Upper lobe of left lung (tissue), 6 donors: ENCODE measurements around the gene CHMP6. TPM values are rescaled to one million over a fixed set of nuclear protein-coding genes. Genes with fewer than 3 reads are reported as not detected.
A peak's percentile ranks its signal among the peaks of the same experiment; 100 is the strongest.

Source experiments
- ATAC-seq, 2 donors: fragments of 200-7000 bp; cut with Tn5 transposase; one replicate each; pipeline ENCODE4 v1.9.1; 2022; ENCODE audit warnings: mild to moderate bottlenecking in 2 of 2, moderate library complexity in 2 of 2; ENCODE audit not compliant: low FRiP score in 2 of 2
- DNase-seq, 2 donors: peaks; one replicate each; pipeline ENCODE4 v3.0.0-alpha.2; 2019 to 2020
- H3K27ac ChIP-seq, 4 donors: fragments of 200-600 bp; sonication (generic); one replicate each; pipeline ENCODE4 v1.5.1; 2016 to 2019
- H3K27me3 ChIP-seq, 4 donors: fragments of 200-600 bp; sonication (generic); one replicate each; pipeline ENCODE4 v1.5.1; 2017 to 2019
- H3K36me3 ChIP-seq, 4 donors: fragments of 200-600 bp; sonication (generic); one replicate each; pipeline ENCODE4 v1.5.1; 2016 to 2019
- H3K4me1 ChIP-seq, 4 donors: fragments of 200-600 bp; sonication (generic); one replicate each; pipeline ENCODE4 v1.5.1; 2018 to 2019
- H3K4me3 ChIP-seq, 4 donors: fragments of 200-600 bp; sonication (generic); one replicate each; pipeline ENCODE4 v1.5.1; 2017 to 2019; ENCODE audit warnings: mild to moderate bottlenecking in 2 of 4, moderate library complexity in 1 of 4
- H3K9me3 ChIP-seq, 4 donors: fragments of 200-600 bp; sonication (generic); one replicate each; pipeline ENCODE4 v1.5.1; 2018 to 2019
- EP300 ChIP-seq, 4 donors: sonication (generic); formaldehyde crosslinking; IDR thresholded peaks; one replicate each; pipeline ENCODE4 v1.5.1; 2017; ENCODE audit warnings: antibody characterized with exemption in 4 of 4, control low read depth in 2 of 4
- POLR2A ChIP-seq, 4 donors: fragments of 450-650 bp; IDR thresholded peaks; one replicate each; pipeline ENCODE4 v1.5.1; 2016 to 2017; ENCODE audit warnings: antibody characterized with exemption in 4 of 4, mild to moderate bottlenecking in 2 of 4
- POLR2AphosphoS5 ChIP-seq, 2 donors: sonication (generic); formaldehyde crosslinking; IDR thresholded peaks; one replicate each; pipeline ENCODE4 v1.5.1; 2017; ENCODE audit warnings: antibody characterized with exemption in 2 of 2
- WGBS, 2 donors: methylation state at CpG; one replicate each; pipeline ENCODE4 v1.1.5; 2017 to 2018; 5-methylcytosine and 5-hydroxymethylcytosine counted together
- total RNA-seq, 6 donors: library from RNA; depleted of rRNA in 4 of 6; stranded (reverse); fragments of >200 nt in 4 of 6; gene quantifications; one replicate each; pipeline versions ENCODE4 v1.1.0 to v1.2.1, GENCODE V29; 2016 to 2021
- TF ChIP-seq, protein P1 (sequence below), 6 experiments: fragments of 450-650 bp in 4 of 6; fragments of 200-600 bp in 2 of 6; sonication (generic) in 2 of 6; IDR thresholded peaks; one replicate each; pipeline ENCODE4 v1.5.1; 2016 to 2019; ENCODE audit warnings: antibody characterized with exemption in 6 of 6
- donor health status: DM: no; HTN: no; CAD: no; lungs with moderate emphysema.
- donor health status: DM: no; HTN: yes; CAD: no; lungs with severe emphysema.

CHMP6 gene
- total RNA-seq, 6 donors from 2014 or later = 29.5 to 75.4 (median 34.8) TPM

DNA sequence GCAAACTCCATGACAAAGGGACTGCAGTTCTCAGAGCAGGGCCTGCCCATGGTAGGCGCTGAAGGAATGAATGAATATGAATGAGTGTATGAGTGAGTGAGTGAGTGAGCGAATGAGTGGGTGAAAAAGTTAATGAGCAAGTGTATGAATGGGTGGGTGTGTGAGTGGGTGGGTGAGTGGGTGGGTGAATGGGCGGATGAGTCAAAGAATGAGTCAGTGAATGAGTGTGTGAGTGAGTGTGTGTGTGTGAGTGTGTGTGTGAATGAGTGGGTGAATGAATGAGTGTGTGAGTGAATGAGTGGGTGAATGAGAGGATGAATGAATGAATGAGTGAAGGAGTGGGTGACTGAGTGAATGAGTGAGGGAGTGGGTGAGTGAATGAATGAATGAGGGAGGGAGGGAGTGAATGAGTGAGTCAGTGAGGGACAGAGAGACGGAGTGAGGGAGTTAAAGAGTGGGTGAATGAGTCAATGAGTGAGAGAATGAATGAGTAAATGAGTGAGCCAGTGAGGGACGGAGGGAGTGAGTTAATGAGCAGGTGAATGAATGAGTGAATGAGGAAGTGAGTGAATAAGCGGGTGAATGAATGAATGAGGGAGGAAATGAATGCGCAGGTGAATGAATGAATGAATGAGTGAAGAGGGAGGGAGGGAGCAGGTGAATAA is 11.1 kb upstream of the CHMP6 start:
- H3K36me3 ChIP-seq = no peaks in the 10 kb centered on the region
- peaks cover 9 to 12% (median 11%) of the 10 kb centered on the region in 4 donors for H3K4me1 ChIP-seq
- peaks cover 0 to 7% (median 1%) of the 10 kb centered on the region in 4 donors for H3K27me3 ChIP-seq
- no peak overlapping the region for H3K27ac ChIP-seq
- 60% methylated on average over 7 of the region's 7 CpGs for WGBS, 2 donors
- peak in 1 of 2 donors; percentile 20 for ATAC-seq
- no peak for DNase-seq
- H3K9me3 ChIP-seq = no peaks in the 10 kb centered on the region
- no peak for TF ChIP-seq POLR2A (IDR thresholded peaks at IDR 0.05)
- no peak for TF ChIP-seq POLR2AphosphoS5 (IDR thresholded peaks at IDR 0.05)
- no peak for TF ChIP-seq EP300 (IDR thresholded peaks at IDR 0.05)
- TF ChIP-seq, protein P1, sequence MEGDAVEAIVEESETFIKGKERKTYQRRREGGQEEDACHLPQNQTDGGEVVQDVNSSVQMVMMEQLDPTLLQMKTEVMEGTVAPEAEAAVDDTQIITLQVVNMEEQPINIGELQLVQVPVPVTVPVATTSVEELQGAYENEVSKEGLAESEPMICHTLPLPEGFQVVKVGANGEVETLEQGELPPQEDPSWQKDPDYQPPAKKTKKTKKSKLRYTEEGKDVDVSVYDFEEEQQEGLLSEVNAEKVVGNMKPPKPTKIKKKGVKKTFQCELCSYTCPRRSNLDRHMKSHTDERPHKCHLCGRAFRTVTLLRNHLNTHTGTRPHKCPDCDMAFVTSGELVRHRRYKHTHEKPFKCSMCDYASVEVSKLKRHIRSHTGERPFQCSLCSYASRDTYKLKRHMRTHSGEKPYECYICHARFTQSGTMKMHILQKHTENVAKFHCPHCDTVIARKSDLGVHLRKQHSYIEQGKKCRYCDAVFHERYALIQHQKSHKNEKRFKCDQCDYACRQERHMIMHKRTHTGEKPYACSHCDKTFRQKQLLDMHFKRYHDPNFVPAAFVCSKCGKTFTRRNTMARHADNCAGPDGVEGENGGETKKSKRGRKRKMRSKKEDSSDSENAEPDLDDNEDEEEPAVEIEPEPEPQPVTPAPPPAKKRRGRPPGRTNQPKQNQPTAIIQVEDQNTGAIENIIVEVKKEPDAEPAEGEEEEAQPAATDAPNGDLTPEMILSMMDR (IDR thresholded peaks at IDR 0.05) = no peak
- H3K4me3 ChIP-seq = no peak overlapping the region

DNA sequence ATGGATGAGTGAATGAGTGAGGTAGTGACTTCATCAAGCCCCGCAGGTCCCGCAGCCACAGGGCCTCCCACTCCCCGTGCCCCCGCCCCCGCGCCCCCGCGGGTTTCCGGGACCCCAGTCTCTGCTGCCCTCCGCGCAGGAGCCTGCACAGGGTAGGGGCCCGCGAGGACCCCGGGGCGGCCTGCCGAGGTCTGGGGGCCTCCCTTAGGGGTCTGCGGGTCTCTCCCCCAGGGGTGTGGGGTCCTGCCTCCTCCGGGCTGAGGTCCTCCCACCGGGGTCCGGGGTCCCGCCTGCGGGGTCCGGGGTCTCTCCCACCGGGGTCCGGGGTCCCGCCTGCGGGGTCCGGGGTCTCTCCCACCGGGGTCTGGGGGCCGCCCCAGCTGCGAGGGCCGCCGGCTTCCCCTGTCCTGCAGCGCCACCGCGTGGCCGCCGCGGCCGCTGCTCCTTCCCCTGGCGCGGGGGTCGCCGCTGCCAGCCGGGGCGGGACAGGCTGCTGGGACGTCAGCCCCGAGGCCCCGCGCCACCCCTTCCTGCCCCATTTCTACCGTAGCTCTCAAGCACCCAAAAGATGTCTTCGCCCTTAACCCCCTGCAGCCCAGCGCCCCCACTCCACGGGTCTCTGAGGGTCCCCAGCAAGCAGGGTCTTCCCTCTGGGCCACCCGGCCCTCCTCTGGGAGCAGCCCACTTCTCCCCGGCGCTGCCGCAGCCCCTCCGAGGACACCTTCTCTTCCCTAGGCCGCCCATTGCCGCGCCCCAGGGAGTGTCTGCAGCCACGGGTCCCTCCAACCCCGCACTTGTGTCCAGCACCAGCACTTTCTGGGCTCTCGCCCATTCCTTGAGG is 10.4 kb upstream of the CHMP6 start:
- Histone ChIP-seq H3K4me1 (peaks cover 9 to 12% (median 11%) of the 10 kb centered on the region in 4 donors), H3K9me3 (no peaks in the 10 kb centered on the region), H3K36me3 (no peaks in the 10 kb centered on the region), H3K27me3 (peaks cover 0 to 7% (median 1%) of the 10 kb centered on the region in 4 donors), H3K27ac (no peak overlapping the region), H3K4me3 (peak overlapping the region in 1 of 4 donors; percentile 31)
- peak in 1 of 2 donors; percentile 69 for ATAC-seq
- TF ChIP-seq EP300 (IDR thresholded peaks at IDR 0.05) (no peak), POLR2A (IDR thresholded peaks at IDR 0.05) (no peak)
- TF ChIP-seq, protein P1 (IDR thresholded peaks at IDR 0.05) = peak; percentile 86 to 95 (median 89)
- DNase-seq = peak in 1 of 2 donors; percentile 91
- WGBS, 2 donors = 11 to 26% methylated on average over 20 to 30 of the region's 65 CpGs

DNA sequence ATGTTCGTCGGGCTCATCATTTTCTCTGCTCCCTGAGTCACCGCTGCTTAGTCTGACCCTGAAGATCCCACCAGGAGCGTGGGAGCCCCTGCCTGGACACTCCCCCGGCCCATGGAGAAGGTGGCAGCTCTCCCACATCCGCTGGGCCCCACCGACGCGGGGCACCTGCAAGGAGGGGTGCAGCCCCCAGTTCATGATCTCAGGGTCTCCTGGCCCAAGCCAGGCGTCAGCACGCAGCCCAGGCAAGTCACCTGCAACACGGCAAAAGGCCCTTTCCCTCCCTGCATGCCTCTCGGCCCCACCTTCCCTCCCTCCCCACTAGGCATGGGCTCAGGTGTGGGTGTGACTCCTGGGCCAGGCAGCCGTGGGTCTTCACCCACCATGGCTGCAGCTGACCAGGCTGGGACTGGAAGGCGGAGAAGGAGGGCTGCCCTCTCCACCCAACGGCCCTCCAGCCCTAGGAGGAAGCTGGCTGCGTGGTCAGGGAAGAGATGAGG is 9.7 kb upstream of the CHMP6 start:
- no peaks in the 10 kb centered on the region for H3K36me3 ChIP-seq
- DNase-seq (peak in 1 of 2 donors; percentile 68), ATAC-seq (no peak)
- WGBS, 2 donors = 64% methylated on average over 6 to 17 of the region's 17 CpGs
- H3K27me3 ChIP-seq = peaks cover 0 to 7% (median 1%) of the 10 kb centered on the region in 4 donors
- H3K4me3 ChIP-seq = no peak overlapping the region
- TF ChIP-seq, protein P1 (IDR thresholded peaks at IDR 0.05) = no peak
- TF ChIP-seq POLR2AphosphoS5 (IDR thresholded peaks at IDR 0.05) = no peak
- no peak for TF ChIP-seq POLR2A (IDR thresholded peaks at IDR 0.05)
- no peak for TF ChIP-seq EP300 (IDR thresholded peaks at IDR 0.05)
- peaks cover 9 to 15% (median 11%) of the 10 kb centered on the region in 4 donors for H3K4me1 ChIP-seq
- no peaks in the 10 kb centered on the region for H3K9me3 ChIP-seq
- H3K27ac ChIP-seq = no peak overlapping the region

DNA sequence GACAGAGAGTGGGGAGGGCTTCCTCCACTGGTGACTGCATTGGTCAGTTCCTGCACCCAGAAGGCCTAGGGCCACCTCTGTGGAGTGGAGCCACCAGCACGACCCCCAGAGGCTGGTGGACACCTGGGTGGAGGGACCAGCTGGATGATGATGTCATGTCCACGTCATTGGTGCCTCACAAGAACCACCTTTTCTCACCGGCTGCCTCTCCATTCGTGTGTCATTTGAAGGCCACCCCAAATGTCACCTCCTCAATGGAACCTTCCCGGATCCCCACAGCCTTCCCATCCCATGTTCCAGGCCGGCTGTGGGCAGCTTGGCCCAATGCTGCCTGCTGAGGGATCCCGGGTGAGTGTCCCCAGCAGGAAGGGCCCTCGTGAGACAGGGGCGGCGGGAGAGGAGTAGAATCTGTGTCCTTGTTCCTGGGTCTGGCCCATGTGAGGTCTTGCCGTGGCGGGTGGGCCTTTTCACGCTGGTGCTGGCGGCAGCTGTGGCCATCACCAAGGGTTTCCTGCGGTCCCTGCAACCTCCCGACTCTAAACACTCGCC is 9.1 kb upstream of the CHMP6 start:
- no peaks in the 10 kb centered on the region for H3K9me3 ChIP-seq
- 82 to 88% methylated on average over 16 to 17 of the region's 17 CpGs for WGBS, 2 donors
- no peaks in the 10 kb centered on the region for H3K36me3 ChIP-seq
- DNase-seq (no peak), ATAC-seq (no peak)
- H3K4me3 ChIP-seq = no peak overlapping the region
- peaks cover 0 to 7% (median 1%) of the 10 kb centered on the region in 4 donors for H3K27me3 ChIP-seq
- peaks cover 9 to 18% (median 11%) of the 10 kb centered on the region in 4 donors for H3K4me1 ChIP-seq
- no peak overlapping the region for H3K27ac ChIP-seq
- TF ChIP-seq POLR2AphosphoS5 (IDR thresholded peaks at IDR 0.05) (no peak), EP300 (IDR thresholded peaks at IDR 0.05) (no peak), POLR2A (IDR thresholded peaks at IDR 0.05) (no peak)
- TF ChIP-seq, protein P1 (IDR thresholded peaks at IDR 0.05) = no peak
